MM.1S (cell line): ENCODE results near the gene RERE.

Experiments
- CTCF ChIP-seq: fragments of 300-600 bp; sonication (generic); IDR thresholded peaks from 2 replicates; pipeline ENCODE4 v1.5.1; 2016; ENCODE audit warnings: antibody characterized with exemption, low read length, mixed read lengths
- EZH2 ChIP-seq: fragments of 300-600 bp; sonication (generic); optimal IDR thresholded peaks from 2 replicates; pipeline ENCODE3; 2017; ENCODE audit warnings: low read depth, mild to moderate bottlenecking, antibody characterized with exemption, low read length, mixed read lengths

DNA sequence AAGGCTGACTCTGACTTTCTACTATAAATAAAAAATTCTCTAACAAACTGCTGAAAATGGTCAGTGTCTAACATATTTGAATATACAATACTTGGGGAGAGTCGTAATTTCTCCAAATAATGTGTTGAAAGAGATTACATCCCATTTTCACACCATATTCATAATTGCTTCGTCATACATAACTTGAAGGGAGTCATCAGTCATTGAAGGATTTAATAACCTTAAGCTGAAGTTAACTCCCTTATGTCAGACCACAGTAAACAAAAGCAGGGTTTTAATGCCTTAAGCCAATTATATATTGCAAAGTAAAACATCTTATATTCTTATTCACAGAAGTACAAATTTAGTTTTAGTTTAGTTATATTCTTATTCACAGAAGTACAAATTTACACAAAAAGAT, 129.9 kb downstream of the RERE start:
- TF ChIP-seq CTCF: no peak
- TF ChIP-seq EZH2: no peak
